ENCODE results near the gene PDCD7. TPM values are rescaled to one million over a fixed set of nuclear protein-coding genes. Genes with fewer than 3 reads are reported as not detected.
A peak's percentile ranks its signal among the peaks of the same experiment; 100 is the strongest.

Gene PDCD7
- total RNA-seq, 4 donors from 2014 or later: 6.5 to 23.1 (median 17.8) TPM

DNA sequence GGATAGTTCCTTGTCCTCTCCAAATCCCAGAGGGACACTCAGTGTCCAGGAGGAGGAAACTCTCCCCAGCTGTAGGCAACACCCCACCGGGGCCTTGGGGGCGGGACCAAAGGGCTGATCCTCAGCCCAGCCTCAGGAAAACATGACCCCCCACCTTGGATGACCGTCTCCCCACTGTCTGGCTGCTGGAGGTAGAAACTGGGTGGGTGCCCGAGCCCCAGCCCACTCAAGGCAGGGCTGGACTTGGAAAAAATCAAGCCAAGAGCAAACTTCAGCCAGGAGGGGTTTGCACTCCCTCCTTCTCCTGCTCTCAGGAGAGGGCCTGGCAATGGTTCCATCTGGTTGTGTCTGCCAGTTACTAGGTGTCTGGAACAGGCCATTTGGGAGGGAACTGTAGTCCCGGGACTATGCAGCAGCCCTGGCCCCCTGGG, 62.2 kb downstream of the PDCD7 start:
- Histone ChIP-seq H3K36me3 (no peaks in the 10 kb centered on the region), H3K4me3 (no peak overlapping the region), H3K27me3 (peaks cover 0 to 9% of the 10 kb centered on the region in 2 donors), H3K4me1 (peaks cover 0 to 32% (median 0%) of the 10 kb centered on the region in 4 donors), H3K9me3 (no peaks in the 10 kb centered on the region), H3K27ac (peak overlapping the region in 3 of 4 donors; percentile 46 to 59 (median 59))
- TF ChIP-seq, protein P1, sequence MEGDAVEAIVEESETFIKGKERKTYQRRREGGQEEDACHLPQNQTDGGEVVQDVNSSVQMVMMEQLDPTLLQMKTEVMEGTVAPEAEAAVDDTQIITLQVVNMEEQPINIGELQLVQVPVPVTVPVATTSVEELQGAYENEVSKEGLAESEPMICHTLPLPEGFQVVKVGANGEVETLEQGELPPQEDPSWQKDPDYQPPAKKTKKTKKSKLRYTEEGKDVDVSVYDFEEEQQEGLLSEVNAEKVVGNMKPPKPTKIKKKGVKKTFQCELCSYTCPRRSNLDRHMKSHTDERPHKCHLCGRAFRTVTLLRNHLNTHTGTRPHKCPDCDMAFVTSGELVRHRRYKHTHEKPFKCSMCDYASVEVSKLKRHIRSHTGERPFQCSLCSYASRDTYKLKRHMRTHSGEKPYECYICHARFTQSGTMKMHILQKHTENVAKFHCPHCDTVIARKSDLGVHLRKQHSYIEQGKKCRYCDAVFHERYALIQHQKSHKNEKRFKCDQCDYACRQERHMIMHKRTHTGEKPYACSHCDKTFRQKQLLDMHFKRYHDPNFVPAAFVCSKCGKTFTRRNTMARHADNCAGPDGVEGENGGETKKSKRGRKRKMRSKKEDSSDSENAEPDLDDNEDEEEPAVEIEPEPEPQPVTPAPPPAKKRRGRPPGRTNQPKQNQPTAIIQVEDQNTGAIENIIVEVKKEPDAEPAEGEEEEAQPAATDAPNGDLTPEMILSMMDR (IDR thresholded peaks at IDR 0.05): no peak
- TF ChIP-seq POLR2A (IDR thresholded peaks at IDR 0.05): no peak
- DNase-seq: no peak

DNA sequence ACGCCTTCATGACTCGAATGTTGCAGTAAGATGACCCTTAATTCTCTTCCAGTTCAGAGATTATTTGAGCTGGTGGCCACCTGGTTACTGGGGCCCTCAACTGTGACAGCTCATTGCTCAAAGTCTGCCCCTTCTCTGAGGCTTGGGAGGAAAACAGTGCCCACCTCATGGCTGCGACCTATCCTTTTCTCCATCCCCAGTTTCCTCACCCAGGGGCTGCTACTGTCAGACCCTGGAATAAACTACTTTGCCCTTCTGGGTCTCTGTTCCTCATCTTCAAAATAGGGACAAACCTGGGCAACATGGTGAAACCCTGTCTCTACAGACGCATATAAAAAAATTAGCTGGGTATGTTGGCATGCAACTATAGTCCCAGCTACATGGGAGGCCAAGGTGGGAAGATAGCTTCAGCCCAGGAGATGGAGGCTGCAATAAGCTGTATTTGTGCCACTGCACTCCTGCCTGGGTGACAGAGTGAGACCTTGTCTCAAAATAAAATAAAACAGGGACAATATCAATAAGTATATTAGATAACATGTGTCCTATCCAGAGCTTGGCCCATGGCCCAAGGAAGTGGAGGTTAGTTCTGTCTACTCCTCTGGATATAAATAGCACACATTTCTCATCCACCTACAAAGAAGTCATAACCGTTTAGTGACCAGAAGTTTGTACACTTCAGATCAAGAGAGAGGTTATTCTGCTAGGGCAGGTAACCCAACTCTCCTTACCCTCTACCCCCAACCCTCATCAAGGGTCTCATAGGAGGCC, 63.6 kb downstream of the PDCD7 start:
- Histone ChIP-seq H3K9me3 (no peaks in the 10 kb centered on the region), H3K36me3 (no peaks in the 10 kb centered on the region), H3K27me3 (peaks cover 0 to 9% of the 10 kb centered on the region in 2 donors), H3K4me3 (no peak overlapping the region), H3K27ac (peak overlapping the region in 3 of 4 donors; percentile 4 to 61 (median 59)), H3K4me1 (peaks cover 0 to 32% (median 0%) of the 10 kb centered on the region in 4 donors)
- TF ChIP-seq, protein P1 (IDR thresholded peaks at IDR 0.05): no peak
- TF ChIP-seq POLR2A (IDR thresholded peaks at IDR 0.05): no peak
- no peak for DNase-seq

DNA sequence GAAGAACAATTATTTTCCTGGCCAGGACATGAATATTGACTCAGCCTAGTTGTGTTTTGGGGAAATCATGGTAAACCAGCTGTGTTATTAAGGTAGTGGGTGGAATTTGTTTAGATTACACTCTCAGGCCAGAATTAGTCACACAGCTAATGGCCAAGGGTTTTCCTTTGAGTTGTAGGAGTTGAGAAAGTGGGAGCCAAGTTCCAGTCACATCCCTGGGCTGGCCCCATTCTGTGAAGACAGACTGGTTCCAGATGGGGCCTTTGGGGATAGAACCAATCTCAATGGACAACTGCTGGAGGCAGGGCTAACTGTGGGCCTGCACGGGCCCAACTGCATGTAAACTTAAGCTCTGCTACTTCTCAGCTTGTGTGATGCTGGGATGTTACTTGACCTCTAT, 64.4 kb downstream of the PDCD7 start:
- H3K4me3 ChIP-seq: no peak overlapping the region
- H3K27me3 ChIP-seq: peaks cover 0 to 9% of the 10 kb centered on the region in 2 donors
- no peaks in the 10 kb centered on the region for H3K36me3 ChIP-seq
- peak in 1 of 3 donors; percentile 70 for DNase-seq
- no peak for TF ChIP-seq POLR2A (IDR thresholded peaks at IDR 0.05)
- TF ChIP-seq, protein P1 (IDR thresholded peaks at IDR 0.05): no peak
- no peaks in the 10 kb centered on the region for H3K9me3 ChIP-seq
- H3K27ac ChIP-seq: peak overlapping the region in 2 of 4 donors; percentile 74 to 80
- peaks cover 0 to 32% (median 0%) of the 10 kb centered on the region in 4 donors for H3K4me1 ChIP-seq

DNA sequence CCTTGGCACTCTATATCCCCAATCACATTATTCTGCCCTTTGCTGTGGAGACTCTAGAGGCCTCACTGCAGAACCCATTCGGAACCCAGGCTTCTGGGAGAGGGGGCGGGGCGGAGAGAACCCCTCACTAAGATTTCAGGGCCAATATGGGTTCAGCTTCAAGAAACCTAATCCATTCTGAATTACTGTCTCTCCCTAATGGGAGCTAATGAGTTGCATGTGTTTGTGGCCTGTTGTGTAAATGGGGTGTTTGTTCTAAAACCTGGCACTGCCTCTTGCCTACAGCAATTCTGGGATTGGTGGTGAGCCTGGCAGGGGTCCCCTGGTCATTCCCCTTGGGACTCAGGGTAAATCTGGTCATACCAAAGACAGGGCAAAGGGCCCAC, 65.2 kb downstream of the PDCD7 start:
- Histone ChIP-seq H3K4me3 (peak overlapping the region in 2 of 4 donors; percentile 29 to 46), H3K9me3 (no peaks in the 10 kb centered on the region), H3K4me1 (peaks cover 0 to 32% (median 0%) of the 10 kb centered on the region in 4 donors), H3K27ac (peak overlapping the region; percentile 62 to 80 (median 74)), H3K27me3 (peaks cover 0 to 9% of the 10 kb centered on the region in 2 donors), H3K36me3 (no peaks in the 10 kb centered on the region)
- DNase-seq: no peak
- no peak for TF ChIP-seq POLR2A (IDR thresholded peaks at IDR 0.05)
- TF ChIP-seq, protein P1 (IDR thresholded peaks at IDR 0.05): no peak

DNA sequence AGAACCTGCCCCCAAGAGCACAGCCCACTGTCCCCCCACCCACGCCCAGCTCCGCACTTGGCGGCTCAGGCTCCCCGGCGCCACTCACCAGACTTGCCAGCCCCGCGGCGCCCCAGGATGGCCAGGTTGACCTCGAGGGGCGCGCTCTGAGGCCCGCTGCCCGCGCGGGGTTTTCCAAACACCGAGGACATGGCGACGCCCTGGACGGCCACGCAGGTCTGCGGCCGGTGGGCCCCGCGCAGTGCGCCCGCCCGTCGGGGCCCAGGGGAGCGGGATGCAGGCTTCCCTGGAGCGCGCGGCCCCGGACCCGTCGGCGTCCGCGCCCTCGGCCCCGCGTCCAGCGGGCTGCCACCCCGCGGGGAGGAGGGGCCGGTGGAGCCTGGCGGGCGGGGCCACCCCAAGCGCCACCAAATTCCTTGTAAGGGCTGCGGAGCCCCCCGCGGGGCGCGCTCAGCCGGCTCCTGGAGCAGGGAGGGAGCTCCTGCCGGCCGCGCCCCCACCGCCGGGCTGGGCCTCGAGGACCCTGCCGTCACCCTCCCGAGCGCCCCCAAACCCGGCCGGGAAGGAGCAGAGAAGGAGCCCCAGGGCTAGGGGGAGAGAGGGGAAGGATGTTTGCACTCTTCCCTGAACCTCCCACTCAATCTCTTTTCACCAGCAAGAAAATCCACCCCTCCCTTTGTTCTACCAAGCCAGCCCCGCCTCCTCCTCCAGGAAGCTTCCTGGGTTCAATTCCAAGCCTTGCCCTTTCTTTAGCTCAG, 65.8 kb downstream of the PDCD7 start, which contains the start of gene RASL12:
RASL12 (minus strand) TSS at position 347 of the 758 bp plus-strand sequence; CDS start at position 191, 156 bp downstream.
- Histone ChIP-seq H3K27ac (peak within 1 kb of the TSS; percentile 62 to 80 (median 74)), H3K4me1 (peaks cover 0 to 32% (median 0%) of the 10 kb centered on the region in 4 donors), H3K9me3 (no peaks in the 10 kb centered on the region), H3K27me3 (peaks cover 0 to 9% of the 10 kb centered on the region in 2 donors), H3K4me3 (peak within 1 kb of the TSS; percentile 29 to 67 (median 42)), H3K36me3 (no peaks in the 10 kb centered on the region)
- TF ChIP-seq, protein P1 (IDR thresholded peaks at IDR 0.05): no peak
- TF ChIP-seq POLR2A (IDR thresholded peaks at IDR 0.05): no peak
- DNase-seq: no peak

Small RNAs within 50 kb of the gene (small RNA-seq; reads per million reads assigned to genes)
- 0 reads per million in 2 donors for gene AC013553.1

Other genes with a start within 250 kb of the PDCD7 start
- 10 to 100 TPM in 1 of 4 donors, 1 to 10 TPM in 3; 3.9 to 13.2 (median 5.3) TPM for gene ANKDD1A, start 221.9 kb downstream of the PDCD7 start, total RNA-seq
- gene SPG21, start 143.9 kb downstream of the PDCD7 start, total RNA-seq: 10 to 100 TPM; 65.6 to 85.0 (median 70.3) TPM
- 10 to 100 TPM; 22.3 to 39.9 (median 36.9) TPM for gene MTFMT, start 104.2 kb downstream of the PDCD7 start, total RNA-seq
- 100 to 1,000 TPM in 3 of 4 donors, 1 to 10 TPM in 1; 4.1 to 374 (median 196) TPM for gene SLC51B, start 88.4 kb downstream of the PDCD7 start, total RNA-seq
- gene RASL12, start 65.8 kb downstream of the PDCD7 start, total RNA-seq: 10 to 100 TPM in 2 of 4 donors, 1 to 10 TPM in 2; 5.1 to 23.1 (median 8.5) TPM
- gene KBTBD13, start 57.1 kb downstream of the PDCD7 start, total RNA-seq: under 1 TPM in 1 of 4 donors, not detected in 3; 0.38 TPM
- 1 to 10 TPM; 3.0 to 8.7 (median 5.5) TPM for gene UBAP1L, start 18.6 kb downstream of the PDCD7 start, total RNA-seq
- gene CLPX, start 51.5 kb upstream of the PDCD7 start, total RNA-seq: 10 to 100 TPM; 42.2 to 61.9 (median 53.5) TPM
- 10 to 100 TPM; 14.4 to 26.9 (median 17.8) TPM for gene CILP, start 77.7 kb upstream of the PDCD7 start, total RNA-seq
- 10 to 100 TPM in 1 of 4 donors, 1 to 10 TPM in 3; 7.0 to 23.1 (median 8.1) TPM for gene PARP16, start 153.1 kb upstream of the PDCD7 start, total RNA-seq
- not detected for gene RNU5A-1, start 162.2 kb upstream of the PDCD7 start, total RNA-seq
- gene RNU5B-1, start 170.9 kb upstream of the PDCD7 start, total RNA-seq: not detected
- gene IGDCC3, start 244.2 kb upstream of the PDCD7 start, total RNA-seq: not detected

Measured in Peyer's patch (tissue), 4 donors.